ENCODE data around the gene CYTH1.
"Not testable (repeated sequence)": the region's sequence is repeated elsewhere in the genome, so short reads cannot be mapped to it uniquely, and the experiment has no call there.

The CYTH1 gene

DNA sequence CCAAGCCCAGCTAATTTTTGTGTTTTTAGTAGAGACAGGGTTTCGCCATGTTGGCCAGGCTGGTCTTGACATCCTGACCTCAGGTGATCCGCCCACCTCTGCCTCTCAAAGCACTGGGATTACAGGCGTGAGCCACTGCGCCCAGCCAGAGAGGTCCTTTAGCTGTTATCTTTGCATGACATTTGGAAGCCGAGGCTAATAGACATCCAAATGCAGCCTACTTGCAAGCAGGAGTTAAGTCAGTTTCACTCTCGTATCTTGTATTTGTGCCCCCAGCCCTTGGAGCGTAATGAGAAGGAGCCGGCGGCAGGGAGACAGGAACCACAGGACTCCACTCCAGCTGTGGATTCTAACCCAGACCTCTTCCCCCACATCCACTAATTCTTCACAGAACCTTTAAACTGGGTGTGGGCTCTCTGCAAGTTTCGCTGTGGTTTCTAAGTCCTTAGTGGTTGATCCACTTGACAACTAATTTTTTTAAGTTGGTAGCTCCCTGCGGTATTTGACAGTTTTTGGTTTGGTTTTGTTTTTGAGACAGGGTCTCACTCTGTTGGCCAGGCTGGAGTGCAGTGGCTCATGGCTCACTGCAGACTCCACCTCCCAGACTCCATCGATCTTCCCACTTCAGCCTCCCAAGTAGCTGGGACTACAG lies 3.1 kb upstream of the CYTH1 start:
- DNase-seq: no peak

DNA sequence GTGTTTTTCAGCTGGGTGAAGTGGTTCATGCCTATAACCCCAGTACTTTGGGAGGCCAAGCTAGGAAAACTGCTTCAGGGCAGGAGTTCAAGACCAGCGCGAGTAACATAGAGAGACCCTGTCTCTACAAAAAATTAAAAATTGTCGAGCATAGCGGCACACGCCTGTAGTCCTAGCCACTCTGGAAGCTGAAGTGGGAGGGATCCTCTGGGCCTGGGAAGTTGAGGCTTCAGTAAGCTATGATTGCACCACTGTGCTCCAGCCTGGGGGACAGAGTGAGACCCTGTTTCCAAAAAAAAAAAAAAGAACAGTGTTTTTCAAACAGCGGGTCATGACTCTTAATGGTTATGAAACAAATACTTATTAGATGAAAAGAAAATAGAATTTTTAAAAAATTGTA lies 2.3 kb upstream of the CYTH1 start:
- DNase-seq: no peak

DNA sequence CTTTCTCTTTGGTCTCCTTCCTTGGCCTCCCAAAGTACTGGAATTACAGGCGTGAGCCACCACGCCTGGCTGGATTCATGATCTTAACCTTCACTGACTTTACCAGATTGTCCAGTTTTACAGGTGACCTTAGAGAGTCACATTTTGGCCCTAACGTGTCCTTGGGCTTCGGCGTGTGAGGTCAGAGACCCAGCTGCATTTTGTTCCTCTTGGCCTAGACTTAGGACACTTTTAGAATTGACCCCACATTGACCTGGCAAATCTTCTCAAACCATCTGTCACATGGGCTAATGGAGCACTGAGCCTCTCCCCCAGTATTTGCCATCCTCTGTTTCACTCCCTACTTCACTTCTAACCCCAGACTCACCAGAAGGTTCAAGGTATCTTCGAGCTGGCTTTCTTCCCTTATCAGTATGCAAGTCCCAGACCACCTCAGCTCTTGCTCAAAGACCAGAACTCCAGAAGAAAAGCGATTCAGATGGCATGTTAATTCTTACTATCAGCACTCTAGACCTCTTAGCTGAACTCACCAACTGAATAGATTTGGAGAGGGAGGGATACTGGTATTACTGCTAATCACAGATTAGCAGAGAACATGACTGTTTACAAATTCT lies 1.7 kb upstream of the CYTH1 start:
- no peak for DNase-seq

GRCh38 chr17:78781104-78781892 lies 775 bp downstream of the CYTH1 start:
- no peak for DNase-seq

DNA sequence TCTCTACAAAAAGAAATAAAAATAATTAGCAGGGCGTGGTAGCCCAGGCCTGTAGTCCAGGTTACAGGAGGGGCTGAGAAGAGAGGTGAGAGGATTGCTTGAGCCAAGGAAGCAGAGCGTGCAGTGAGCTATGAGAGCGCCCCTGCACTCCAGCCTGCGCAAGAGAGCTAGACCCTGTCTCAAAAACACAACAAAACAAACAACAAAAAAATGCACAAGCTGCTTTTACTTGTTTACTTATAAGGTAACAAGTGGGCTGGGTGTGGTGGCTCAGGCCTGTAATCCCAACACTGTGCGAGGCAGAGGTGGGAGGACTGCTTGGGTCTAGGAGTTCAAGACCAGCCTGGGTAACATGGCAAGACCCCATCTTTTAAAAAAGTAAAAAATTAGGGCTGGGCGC lies 1.7 kb downstream of the CYTH1 start:
- no peak for DNase-seq

- no peak for DNase-seq
Measured at GRCh38 chr17:78779850-78780249, 2.2 kb downstream of the CYTH1 start.

- not testable (repeated sequence) for DNase-seq
Measured at GRCh38 chr17:78779286-78779651, 2.8 kb downstream of the CYTH1 start.

- no peak for DNase-seq
Measured at GRCh38 chr17:78777881-78778280, 4.2 kb downstream of the CYTH1 start.

DNA sequence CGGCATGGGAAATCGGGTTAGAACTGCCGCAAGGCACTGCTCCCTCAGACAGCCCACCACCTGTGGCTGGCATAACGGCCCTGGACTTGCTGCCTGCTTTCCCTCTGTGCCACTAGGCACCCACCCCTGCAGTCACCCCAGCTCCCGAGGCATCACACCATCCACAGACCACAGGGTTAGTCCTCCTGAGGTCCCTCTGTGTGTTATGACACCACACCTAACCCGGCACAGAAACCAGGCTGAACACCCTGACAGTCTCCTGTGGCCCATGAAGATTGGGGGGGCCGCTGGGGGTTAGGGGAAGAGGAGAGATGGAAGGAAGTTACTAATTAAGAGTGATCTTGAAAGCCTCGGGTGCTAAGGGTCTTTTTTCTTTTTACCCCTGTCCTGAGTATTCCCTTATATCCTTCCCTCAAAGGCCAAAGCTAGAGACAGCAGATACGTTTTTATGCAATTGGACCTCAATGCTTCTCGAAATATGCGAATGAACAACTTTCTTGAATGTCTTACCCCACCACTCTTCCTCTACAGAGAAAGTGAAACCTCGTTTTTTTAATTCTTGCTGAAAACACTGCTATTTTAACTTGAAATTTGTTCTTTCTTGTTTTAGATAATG lies 7.0 kb downstream of the CYTH1 start:
- no peak for DNase-seq

DNA sequence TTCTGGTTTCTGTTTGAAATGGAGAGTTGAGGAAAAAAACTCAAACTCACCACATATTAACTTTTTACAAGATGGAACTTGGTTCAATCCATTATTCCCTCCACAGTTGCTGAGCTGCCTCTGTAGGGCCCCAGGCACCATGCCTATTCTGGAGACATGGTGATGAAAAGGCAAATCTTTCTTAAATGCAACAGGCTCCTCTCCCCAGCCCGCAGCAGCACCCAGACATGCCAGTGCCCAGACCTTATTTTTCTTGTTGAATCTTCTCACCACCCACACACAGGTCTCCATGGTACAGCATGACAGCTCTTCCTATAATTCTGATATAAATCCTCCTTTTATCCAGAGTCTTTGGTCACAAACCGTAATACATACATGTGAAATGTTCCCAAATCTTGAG lies 7.6 kb downstream of the CYTH1 start:
- no peak for DNase-seq

- no peak for DNase-seq
Measured at GRCh38 chr17:78771758-78772382, 10.2 kb downstream of the CYTH1 start.

- no peak for DNase-seq
Measured at GRCh38 chr17:78769196-78769773, 12.8 kb downstream of the CYTH1 start.

- DNase-seq: no peak
Measured at GRCh38 chr17:78767806-78768205, 14.3 kb downstream of the CYTH1 start.

DNA sequence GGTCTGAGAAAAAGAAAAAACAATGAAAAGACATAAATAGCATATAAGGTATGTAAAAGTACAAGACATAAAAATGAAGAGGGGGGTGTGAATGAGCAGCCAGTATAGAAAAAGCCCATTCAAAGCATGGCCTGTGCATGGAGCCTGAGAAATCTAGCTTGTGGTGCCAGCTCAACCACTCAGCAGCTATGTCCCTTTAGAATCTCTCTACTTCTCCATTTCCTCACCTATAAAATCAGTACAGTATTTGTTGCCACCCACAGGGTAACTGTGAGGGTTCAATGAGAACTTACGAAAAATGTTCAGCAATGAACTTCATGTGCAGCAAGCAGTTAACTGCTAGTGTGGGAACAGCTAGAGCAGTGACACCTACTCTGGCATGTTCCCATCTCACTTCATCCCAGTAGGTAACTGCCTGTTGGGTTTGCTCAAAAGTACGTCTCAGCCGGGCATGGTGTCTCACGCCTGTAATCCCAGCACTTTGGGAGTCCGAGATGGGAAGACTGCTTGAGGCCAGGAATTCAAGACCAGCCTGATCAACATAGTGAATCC lies 15.3 kb downstream of the CYTH1 start:
- DNase-seq: no peak

DNA sequence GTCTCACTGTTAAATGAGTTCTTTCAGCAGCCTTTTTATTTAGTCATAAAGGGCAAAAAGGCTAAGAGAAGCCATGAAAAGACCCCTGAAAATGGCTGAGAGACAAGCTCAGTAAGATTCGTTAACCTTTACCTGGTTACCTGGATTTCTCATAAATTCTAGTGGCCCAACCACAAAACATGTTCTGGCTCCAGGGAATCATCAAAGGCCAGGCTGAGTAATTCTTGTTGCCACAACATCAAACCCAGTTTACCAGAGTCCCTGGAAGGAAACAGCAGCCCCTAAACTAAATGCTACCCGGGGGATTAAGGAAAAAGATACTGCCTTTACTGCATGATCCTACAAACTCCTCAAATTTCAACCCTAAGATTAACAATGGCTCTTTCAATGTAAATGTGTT lies 15.8 kb downstream of the CYTH1 start:
- no peak for DNase-seq

DNA sequence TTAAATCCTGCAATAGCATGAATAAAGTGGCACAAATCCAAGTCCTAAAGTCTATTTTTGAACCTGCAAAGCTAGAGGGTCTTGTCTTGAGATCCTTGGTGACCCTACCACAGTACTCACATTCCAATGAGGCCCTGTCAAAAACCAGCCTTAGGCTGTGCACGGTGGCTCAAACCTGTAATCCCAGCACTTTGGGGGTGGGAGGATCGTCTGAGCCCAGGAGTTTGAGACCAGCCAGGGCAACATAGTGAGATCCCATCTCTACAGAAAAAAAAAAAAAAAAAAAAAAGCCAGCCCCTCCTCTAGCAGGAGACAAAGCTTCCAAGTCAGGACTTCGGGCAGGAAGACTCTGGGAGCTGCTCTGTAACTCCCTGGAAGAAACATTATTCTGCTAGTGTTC lies 16.3 kb downstream of the CYTH1 start:
- no peak for DNase-seq

DNA sequence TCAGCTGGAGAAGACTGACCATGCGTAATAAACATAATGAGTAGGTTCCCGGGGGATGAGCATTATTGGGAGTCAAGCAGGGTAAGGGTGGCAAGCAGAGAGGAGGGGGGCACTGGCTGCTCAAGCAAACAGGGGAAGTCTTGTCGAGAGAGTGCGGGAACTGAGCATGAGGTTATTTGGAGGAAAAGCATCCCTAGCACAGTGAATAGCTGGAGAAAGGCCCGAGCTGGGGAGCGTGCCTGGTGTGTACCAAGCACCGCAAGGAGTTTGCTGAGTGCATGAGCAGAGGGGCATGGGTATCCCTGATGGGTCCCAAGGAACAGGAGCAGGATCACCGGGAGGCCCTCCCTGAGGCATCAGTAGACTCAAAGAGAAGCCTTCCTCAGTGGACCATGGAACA lies 17.2 kb downstream of the CYTH1 start:
- no peak for DNase-seq

DNA sequence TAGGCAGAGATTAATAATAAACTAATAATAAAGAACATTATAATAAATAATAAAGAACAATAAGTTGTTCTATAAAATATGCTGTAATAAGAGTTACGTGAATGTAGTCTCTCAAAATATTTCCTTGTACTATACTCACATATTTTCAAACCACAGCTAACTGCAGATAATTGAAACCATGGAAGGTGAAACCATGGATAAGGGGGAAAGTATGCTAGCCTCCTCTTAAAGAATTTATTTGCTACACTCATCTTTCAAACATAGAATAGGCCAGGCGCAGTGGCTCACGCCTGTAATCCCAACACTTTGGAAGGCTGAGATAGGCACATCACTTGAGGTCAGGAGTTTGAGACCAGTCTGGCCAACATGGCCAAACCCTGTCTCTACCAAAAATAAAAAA lies 18.5 kb downstream of the CYTH1 start:
- no peak for DNase-seq

- DNase-seq: no peak
Measured at GRCh38 chr17:78761789-78762406, 20.2 kb downstream of the CYTH1 start.

DNA sequence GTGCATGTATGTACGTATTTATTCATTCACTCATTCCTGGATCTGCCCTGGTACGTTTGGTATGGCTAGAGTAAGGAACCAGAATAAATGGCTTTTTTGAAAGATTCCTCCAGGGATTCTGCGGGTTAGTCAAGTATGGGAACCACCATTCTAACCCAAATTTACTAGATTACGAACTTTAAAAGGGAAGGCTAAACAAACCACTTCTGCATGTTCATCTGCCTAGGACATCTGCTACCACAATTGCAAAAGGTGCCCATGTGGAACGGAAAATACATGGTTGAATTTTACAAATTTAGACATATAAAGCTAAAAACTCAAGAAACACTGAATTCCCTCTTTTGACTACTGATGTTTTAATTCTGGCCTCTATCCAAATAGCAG lies 22.1 kb downstream of the CYTH1 start:
- no peak for DNase-seq

DNA sequence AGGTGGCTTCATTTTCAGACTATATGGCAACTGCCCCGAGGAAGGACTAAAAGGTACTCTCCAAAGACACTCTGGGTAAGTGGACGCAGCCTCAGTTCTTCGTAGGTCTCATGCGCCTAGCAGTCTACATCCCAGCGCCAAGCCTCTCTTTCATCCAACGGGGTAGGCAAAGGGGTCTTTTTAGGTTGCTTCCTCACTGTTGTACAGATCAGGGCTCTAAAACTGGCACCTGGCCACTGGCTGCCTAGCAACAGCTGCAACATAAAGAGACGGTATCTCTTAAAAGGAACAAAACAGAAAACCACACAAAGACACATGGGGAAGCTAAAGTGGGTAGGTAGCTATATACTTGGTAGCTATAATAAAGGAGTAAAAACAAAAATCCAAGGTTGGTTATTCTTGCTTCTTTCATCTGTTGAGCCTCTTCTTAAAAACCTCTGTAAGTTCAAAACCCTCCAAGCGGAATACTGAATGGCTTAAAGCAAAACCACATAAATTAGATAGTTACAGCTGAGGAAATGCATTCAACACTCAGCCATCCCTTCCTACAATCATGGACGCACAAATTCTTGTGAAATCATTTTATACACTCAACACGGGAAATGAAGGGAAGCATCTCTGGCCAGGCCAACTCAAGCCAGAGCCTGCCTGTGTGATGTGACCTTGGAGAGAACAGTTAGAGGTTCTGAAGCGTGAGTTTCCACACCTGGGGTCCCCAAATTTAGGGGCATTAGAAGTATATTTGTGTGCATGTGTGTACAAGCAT lies 22.7 kb downstream of the CYTH1 start:
- no peak for DNase-seq

All from DMS 273 treated with DMSO at 0.1 percent for 48 hours (cell line).